22Rv1 (cell line): ENCODE data around the gene SST.
A peak's percentile ranks its signal among the peaks of the same experiment; 100 is the strongest.

ENCODE experiments used
- H3K27ac ChIP-seq: fragments of 450-650 bp; 2 replicates; pipeline ENCODE4 v1.5.1; 2017
- CTCF ChIP-seq: fragments of 450-650 bp; IDR thresholded peaks from 2 replicates; pipeline ENCODE4 v1.5.1; 2017; ENCODE audit warnings: mild to moderate bottlenecking
- ZFX ChIP-seq: fragments of 450-650 bp; IDR thresholded peaks from 2 replicates; pipeline ENCODE4 v1.6.1; 2017; ENCODE audit warnings: antibody characterized with exemption, borderline replicate concordance

Gene SST

GRCh38 chr3:187669675-187670504 lies at the start of gene SST:
SST (minus strand) TSS chr3:187670394; CDS start chr3:187670291, 103 bp downstream.
- TF ChIP-seq ZFX (no peak), CTCF (no peak)

GRCh38 chr3:187719628-187720336 lies 49.6 kb upstream of the SST start:
- TF ChIP-seq CTCF = no peak
- no peak for TF ChIP-seq ZFX
- peak overlapping the region; percentile 7 for H3K27ac ChIP-seq

More at GRCh38 chr3:187669675-187670504, at the start of gene SST:
- H3K27ac ChIP-seq = no peak within 1 kb of the TSS

GRCh38 chr3:187718802-187719201 lies 48.6 kb upstream of the SST start:
- no peak for TF ChIP-seq CTCF
- H3K27ac ChIP-seq = no peak overlapping the region

- TF ChIP-seq CTCF (no peak), ZFX (no peak)
Measured at GRCh38 chr3:187717572-187717971, 47.4 kb upstream of the SST start.

GRCh38 chr3:187714404-187714979 lies 44.3 kb upstream of the SST start:
- TF ChIP-seq CTCF (peak; percentile 90), ZFX (no peak)
- H3K27ac ChIP-seq = no peak overlapping the region

More at GRCh38 chr3:187717572-187717971, 47.4 kb upstream of the SST start:
- H3K27ac ChIP-seq = no peak overlapping the region

GRCh38 chr3:187713504-187713903 lies 43.3 kb upstream of the SST start:
- TF ChIP-seq CTCF (no peak), ZFX (no peak)
- no peak overlapping the region for H3K27ac ChIP-seq

GRCh38 chr3:187709155-187709554 lies 39.0 kb upstream of the SST start:
- no peak for TF ChIP-seq ZFX
- TF ChIP-seq CTCF = no peak
- H3K27ac ChIP-seq = no peak overlapping the region
